Suprapubic skin (tissue), 4 donors: Measurements from ENCODE around the gene A1CF. TPM values are rescaled to one million over a fixed set of nuclear protein-coding genes. Genes with fewer than 3 reads are reported as not detected.
"Not testable (repeated sequence)": the region's sequence is repeated elsewhere in the genome, so short reads cannot be mapped to it uniquely, and the experiment has no call there.

Source experiments
- DNase-seq, 2 donors: peaks; one replicate each; pipeline ENCODE4 v3.0.0-alpha.2; 2019; ENCODE audit warnings: low spot score in 2 of 2
- H3K27ac ChIP-seq: fragments of 200-600 bp; sonication (generic); one replicate; pipeline ENCODE4 v1.5.1; 2019
- H3K27me3 ChIP-seq: fragments of 200-600 bp; sonication (generic); one replicate; pipeline ENCODE4 v1.5.1; 2019
- H3K36me3 ChIP-seq: fragments of 200-600 bp; sonication (generic); one replicate; pipeline ENCODE4 v1.5.1; 2019
- H3K4me1 ChIP-seq: fragments of 200-600 bp; sonication (generic); one replicate; pipeline ENCODE4 v1.5.1; 2019
- H3K4me3 ChIP-seq: fragments of 200-600 bp; sonication (generic); one replicate; pipeline ENCODE4 v1.5.1; 2019; ENCODE audit warnings: mild to moderate bottlenecking
- H3K9me3 ChIP-seq: fragments of 200-600 bp; sonication (generic); one replicate; pipeline ENCODE4 v1.5.1; 2019
- CTCF ChIP-seq, 2 donors: fragments of 200-600 bp in 1 of 2; fragments of 450-650 bp in 1 of 2; sonication (generic) in 1 of 2; IDR thresholded peaks; one replicate each; pipeline ENCODE4 v1.5.1; 2016 to 2019; ENCODE audit warnings: antibody characterized with exemption in 2 of 2, mild to moderate bottlenecking in 1 of 2, moderate library complexity in 1 of 2
- EP300 ChIP-seq: sonication (generic); formaldehyde crosslinking; IDR thresholded peaks from one replicate; pipeline ENCODE4 v1.6.1; 2017; ENCODE audit warnings: antibody characterized with exemption
- POLR2A ChIP-seq, 2 donors: fragments of 450-650 bp; IDR thresholded peaks; one replicate each; pipeline ENCODE4 v1.6.1; 2017; ENCODE audit warnings: antibody characterized with exemption in 2 of 2, mild to moderate bottlenecking in 2 of 2, moderate library complexity in 2 of 2
- POLR2AphosphoS5 ChIP-seq, 3 donors: sonication (generic); formaldehyde crosslinking; IDR thresholded peaks; one replicate each; pipeline ENCODE4 v1.6.1; 2017; ENCODE audit warnings: antibody characterized with exemption in 3 of 3
- WGBS: methylation state at CpG from one replicate; pipeline ENCODE4 v1.1.5; 2018; 5-methylcytosine and 5-hydroxymethylcytosine counted together
- total RNA-seq, 4 donors: library from RNA; depleted of rRNA; stranded (reverse); fragments of >200 nt; gene quantifications; one replicate each; pipeline ENCODE4 v1.1.0, GENCODE V29; 2016

A1CF gene
- under 1 TPM in 1 of 4 donors, not detected in 3; 0.32 TPM for total RNA-seq

- WGBS = 86% methylated on average over 7 of the region's 7 CpGs
- H3K27ac ChIP-seq = no peak within 1 kb of the TSS
- no peak within 1 kb of the TSS for H3K4me3 ChIP-seq
- no peaks in the 10 kb centered on the region for H3K36me3 ChIP-seq
- H3K9me3 ChIP-seq = no peaks in the 10 kb centered on the region
- TF ChIP-seq EP300 = no peak
- TF ChIP-seq POLR2AphosphoS5 (IDR thresholded peaks at IDR 0.05) = no peak
- TF ChIP-seq POLR2A (IDR thresholded peaks at IDR 0.05) = no peak
- no peak for TF ChIP-seq CTCF (IDR thresholded peaks at IDR 0.05)
- no peaks in the 10 kb centered on the region for H3K27me3 ChIP-seq
- no peaks in the 10 kb centered on the region for H3K4me1 ChIP-seq
- no peak for DNase-seq
Observed at GRCh38 chr10:50885097-50885859, at the start of gene A1CF. TSS of gene A1CF (minus strand) at chr10:50885627. CDS start at chr10:50859940, 25,687 bp downstream.

GRCh38 chr10:50931948-50932431, 46.6 kb upstream of the A1CF start:
- TF ChIP-seq POLR2A (IDR thresholded peaks at IDR 0.05) = no peak
- TF ChIP-seq CTCF (IDR thresholded peaks at IDR 0.05) = no peak
- TF ChIP-seq POLR2AphosphoS5 (IDR thresholded peaks at IDR 0.05) = no peak
- no peak for TF ChIP-seq EP300
- WGBS = 65% methylated on average over 3 of the region's 3 CpGs

GRCh38 chr10:50929670-50930069, 44.2 kb upstream of the A1CF start:
- no peak overlapping the region for H3K4me3 ChIP-seq
- H3K4me1 ChIP-seq = no peaks in the 10 kb centered on the region
- H3K27me3 ChIP-seq = no peaks in the 10 kb centered on the region
- TF ChIP-seq EP300 (no peak), POLR2AphosphoS5 (IDR thresholded peaks at IDR 0.05) (no peak)
- DNase-seq = no peak
- no peaks in the 10 kb centered on the region for H3K9me3 ChIP-seq
- 84% methylated on average over 1 of the region's 1 CpG for WGBS
- H3K27ac ChIP-seq = no peak overlapping the region
- no peaks in the 10 kb centered on the region for H3K36me3 ChIP-seq

More at GRCh38 chr10:50931948-50932431, 46.6 kb upstream of the A1CF start:
- H3K27me3 ChIP-seq = no peaks in the 10 kb centered on the region
- H3K27ac ChIP-seq = no peak overlapping the region
- H3K9me3 ChIP-seq = no peaks in the 10 kb centered on the region
- no peaks in the 10 kb centered on the region for H3K36me3 ChIP-seq
- DNase-seq = no peak
- H3K4me3 ChIP-seq = no peak overlapping the region
- no peaks in the 10 kb centered on the region for H3K4me1 ChIP-seq

GRCh38 chr10:50928190-50928552, 42.7 kb upstream of the A1CF start:
- H3K9me3 ChIP-seq = no peaks in the 10 kb centered on the region
- no peaks in the 10 kb centered on the region for H3K4me1 ChIP-seq
- no peak overlapping the region for H3K27ac ChIP-seq
- WGBS = 30% methylated on average over 1 of the region's 2 CpGs
- H3K4me3 ChIP-seq = no peak overlapping the region
- TF ChIP-seq POLR2AphosphoS5 (IDR thresholded peaks at IDR 0.05) = no peak
- TF ChIP-seq EP300 = no peak
- no peak for TF ChIP-seq CTCF (IDR thresholded peaks at IDR 0.05)
- no peak for TF ChIP-seq POLR2A (IDR thresholded peaks at IDR 0.05)
- no peak for DNase-seq
- no peaks in the 10 kb centered on the region for H3K27me3 ChIP-seq
- no peaks in the 10 kb centered on the region for H3K36me3 ChIP-seq

GRCh38 chr10:50927522-50928189, 42.2 kb upstream of the A1CF start:
- Histone ChIP-seq H3K4me1 (no peaks in the 10 kb centered on the region), H3K27ac (no peak overlapping the region), H3K9me3 (no peaks in the 10 kb centered on the region), H3K4me3 (no peak overlapping the region), H3K36me3 (no peaks in the 10 kb centered on the region), H3K27me3 (no peaks in the 10 kb centered on the region)
- 44% methylated on average over 2 of the region's 2 CpGs for WGBS
- TF ChIP-seq EP300 (no peak), CTCF (IDR thresholded peaks at IDR 0.05) (no peak), POLR2AphosphoS5 (IDR thresholded peaks at IDR 0.05) (no peak), POLR2A (IDR thresholded peaks at IDR 0.05) (no peak)
- no peak for DNase-seq

- 13% methylated on average over 1 of the region's 1 CpG for WGBS
- H3K27me3 ChIP-seq, H3K27ac ChIP-seq, H3K4me1 ChIP-seq, H3K4me3 ChIP-seq, H3K36me3 ChIP-seq, DNase-seq, H3K9me3 ChIP-seq: not testable (repeated sequence)
Observed at GRCh38 chr10:50923471-50923870, 38.0 kb upstream of the A1CF start.
